Thoracic aorta (tissue), 2 donors: Measurements from ENCODE around the gene TMEM86A. TPM values are rescaled to one million over a fixed set of nuclear protein-coding genes. Genes with fewer than 3 reads are reported as not detected.
"Not testable (repeated sequence)": the region's sequence is repeated elsewhere in the genome, so short reads cannot be mapped to it uniquely, and the experiment has no call there.

ENCODE experiments used
- ATAC-seq: fragments of 150-250 bp; one replicate; pipeline ENCODE4 v1.8.0; 2017; ENCODE audit warnings: low read depth; ENCODE audit not compliant: insufficient number of reproducible peaks, low FRiP score
- DNase-seq: peaks from one replicate; pipeline ENCODE4 v3.0.0-alpha.2; 2020; ENCODE audit warnings: low spot score
- H3K27ac ChIP-seq, 2 donors: fragments of 200-600 bp; sonication (generic); 1 replicate in 1 of 2; 2 replicates in 1 of 2; pipeline ENCODE4 v1.5.1; 2016; ENCODE audit warnings: mild to moderate bottlenecking in 2 of 2, moderate library complexity in 2 of 2
- H3K27me3 ChIP-seq: fragments of 200-600 bp; sonication (generic); replicated peaks from 2 replicates; pipeline ENCODE4 v1.6.0; 2016; ENCODE audit warnings: mild to moderate bottlenecking; ENCODE audit not compliant: insufficient read depth
- H3K36me3 ChIP-seq: fragments of 200-600 bp; sonication (generic); one replicate; pipeline ENCODE4 v1.5.1; 2016
- H3K4me1 ChIP-seq, 2 donors: fragments of 200-600 bp; sonication (generic); 1 replicate in 1 of 2; 2 replicates in 1 of 2; pipeline versions ENCODE4 v1.5.1 to v1.6.0; 2016; ENCODE audit warnings: low read depth in 2 of 2, mild to moderate bottlenecking in 1 of 2; ENCODE audit not compliant: control insufficient read depth in 1 of 2
- H3K4me3 ChIP-seq: fragments of 200-600 bp; sonication (generic); 2 replicates; pipeline ENCODE4 v1.5.1; 2016; ENCODE audit warnings: mild to moderate bottlenecking
- H3K9me3 ChIP-seq: fragments of 200-600 bp; sonication (generic); 2 replicates; pipeline ENCODE4 v1.5.1; 2016
- total RNA-seq, 2 donors: library from RNA; depleted of rRNA; stranded (reverse); fragments of >200 nt; gene quantifications; one replicate each; pipeline versions ENCODE4 v1.1.0 to v1.2.3, GENCODE V29; 2016
- TF ChIP-seq, protein P1 (sequence below): fragments of 200-600 bp; sonication (generic); IDR thresholded peaks from one replicate; pipeline ENCODE4 v1.5.1; 2019; ENCODE audit warnings: antibody characterized with exemption

Gene TMEM86A, protein sequence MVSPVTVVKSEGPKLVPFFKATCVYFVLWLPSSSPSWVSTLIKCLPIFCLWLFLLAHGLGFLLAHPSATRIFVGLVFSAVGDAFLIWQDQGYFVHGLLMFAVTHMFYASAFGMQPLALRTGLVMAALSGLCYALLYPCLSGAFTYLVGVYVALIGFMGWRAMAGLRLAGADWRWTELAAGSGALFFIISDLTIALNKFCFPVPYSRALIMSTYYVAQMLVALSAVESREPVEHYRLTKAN
- total RNA-seq: 1 to 10 TPM; 5.3 to 8.3 TPM

DNA sequence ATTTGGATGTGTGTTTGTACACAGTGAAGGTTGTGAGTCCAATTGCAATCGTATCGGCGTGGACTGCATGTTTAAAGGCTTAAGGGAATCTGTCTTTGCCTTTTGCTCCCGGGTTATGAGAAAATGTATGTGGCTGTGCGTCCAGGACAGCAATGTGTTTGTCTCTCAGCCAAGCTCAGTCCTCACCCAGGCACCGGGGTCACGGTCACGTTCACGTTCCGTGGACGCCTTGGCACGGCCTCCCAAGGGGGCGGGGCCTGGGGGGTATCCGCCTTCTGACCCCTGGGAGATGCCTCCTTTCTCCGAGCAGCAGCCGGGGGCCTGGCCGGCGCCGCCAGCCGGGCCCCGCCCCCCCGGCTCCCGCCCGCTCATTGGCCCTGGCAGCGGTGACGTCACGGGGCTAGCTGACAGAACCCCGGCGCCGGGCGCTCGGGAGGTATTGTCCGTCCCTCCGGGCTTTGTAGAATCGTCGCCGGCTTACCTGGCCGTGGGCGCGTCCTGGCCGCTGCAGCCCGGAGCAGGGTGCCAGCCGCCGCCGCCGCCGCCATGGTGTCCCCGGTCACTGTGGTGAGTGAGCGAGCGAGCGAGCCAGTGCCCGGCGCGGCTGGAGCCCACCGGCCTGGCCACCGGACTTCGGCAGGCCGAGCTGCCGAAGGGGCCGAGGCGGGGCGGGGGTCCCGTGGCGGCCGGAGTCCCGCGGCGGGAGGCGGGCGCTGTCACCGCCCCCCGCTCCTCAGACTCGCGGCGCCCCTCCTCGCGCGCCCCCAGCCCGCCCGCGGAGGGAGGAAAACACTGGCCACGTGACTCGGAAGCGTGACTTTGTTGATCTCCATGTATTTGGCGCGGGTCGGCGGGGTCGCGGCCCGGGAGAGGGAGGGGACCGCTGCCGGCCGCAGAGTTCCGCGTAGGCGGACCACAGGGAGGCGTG lies at the start of gene TMEM86A:
Gene TMEM86A (plus strand): TSS at position 439 of the 928 bp plus-strand sequence. CDS start 108 bp downstream, at position 547.
- ATAC-seq: peak; percentile 83
- TF ChIP-seq, protein P1, sequence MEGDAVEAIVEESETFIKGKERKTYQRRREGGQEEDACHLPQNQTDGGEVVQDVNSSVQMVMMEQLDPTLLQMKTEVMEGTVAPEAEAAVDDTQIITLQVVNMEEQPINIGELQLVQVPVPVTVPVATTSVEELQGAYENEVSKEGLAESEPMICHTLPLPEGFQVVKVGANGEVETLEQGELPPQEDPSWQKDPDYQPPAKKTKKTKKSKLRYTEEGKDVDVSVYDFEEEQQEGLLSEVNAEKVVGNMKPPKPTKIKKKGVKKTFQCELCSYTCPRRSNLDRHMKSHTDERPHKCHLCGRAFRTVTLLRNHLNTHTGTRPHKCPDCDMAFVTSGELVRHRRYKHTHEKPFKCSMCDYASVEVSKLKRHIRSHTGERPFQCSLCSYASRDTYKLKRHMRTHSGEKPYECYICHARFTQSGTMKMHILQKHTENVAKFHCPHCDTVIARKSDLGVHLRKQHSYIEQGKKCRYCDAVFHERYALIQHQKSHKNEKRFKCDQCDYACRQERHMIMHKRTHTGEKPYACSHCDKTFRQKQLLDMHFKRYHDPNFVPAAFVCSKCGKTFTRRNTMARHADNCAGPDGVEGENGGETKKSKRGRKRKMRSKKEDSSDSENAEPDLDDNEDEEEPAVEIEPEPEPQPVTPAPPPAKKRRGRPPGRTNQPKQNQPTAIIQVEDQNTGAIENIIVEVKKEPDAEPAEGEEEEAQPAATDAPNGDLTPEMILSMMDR: no peak

DNA sequence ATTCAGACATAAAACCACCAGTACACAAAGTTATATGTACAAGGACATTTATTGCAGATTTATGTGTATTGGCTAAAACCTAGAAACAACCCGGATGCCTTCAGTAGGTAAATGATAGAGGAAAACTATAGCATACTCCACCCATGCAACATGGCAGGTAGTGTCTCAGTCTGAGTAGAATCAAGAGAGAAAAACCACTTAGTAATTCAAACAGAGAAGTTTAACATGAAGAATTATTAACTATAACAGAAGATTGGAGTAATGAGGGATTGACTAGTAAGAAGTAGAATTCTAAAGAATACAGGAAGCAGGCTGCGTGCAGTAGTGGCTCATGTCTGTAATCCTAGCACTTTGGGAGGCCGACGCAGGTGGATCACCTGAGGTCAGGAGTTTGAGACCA lies 48.2 kb upstream of the TMEM86A start:
- DNase-seq (no peak), ATAC-seq (no peak)
- TF ChIP-seq, protein P1: no peak
- H3K27ac ChIP-seq: no peak overlapping the region
- no peaks in the 10 kb centered on the region for H3K4me1 ChIP-seq
- no peaks in the 10 kb centered on the region for H3K9me3 ChIP-seq
- H3K27me3 ChIP-seq: no peaks in the 10 kb centered on the region
- H3K36me3 ChIP-seq: no peaks in the 10 kb centered on the region
- H3K4me3 ChIP-seq: no peak overlapping the region

More for the DNA sequence above, at the start of gene TMEM86A:
- H3K4me3 ChIP-seq: peak within 1 kb of the TSS; percentile 88
- H3K9me3 ChIP-seq: no peaks in the 10 kb centered on the region
- no peaks in the 10 kb centered on the region for H3K36me3 ChIP-seq
- H3K4me1 ChIP-seq: peaks cover 8 to 11% of the 10 kb centered on the region in 2 donors
- peak; percentile 74 for DNase-seq
- no peaks in the 10 kb centered on the region for H3K27me3 ChIP-seq
- peak within 1 kb of the TSS; percentile 31 to 74 for H3K27ac ChIP-seq

DNA sequence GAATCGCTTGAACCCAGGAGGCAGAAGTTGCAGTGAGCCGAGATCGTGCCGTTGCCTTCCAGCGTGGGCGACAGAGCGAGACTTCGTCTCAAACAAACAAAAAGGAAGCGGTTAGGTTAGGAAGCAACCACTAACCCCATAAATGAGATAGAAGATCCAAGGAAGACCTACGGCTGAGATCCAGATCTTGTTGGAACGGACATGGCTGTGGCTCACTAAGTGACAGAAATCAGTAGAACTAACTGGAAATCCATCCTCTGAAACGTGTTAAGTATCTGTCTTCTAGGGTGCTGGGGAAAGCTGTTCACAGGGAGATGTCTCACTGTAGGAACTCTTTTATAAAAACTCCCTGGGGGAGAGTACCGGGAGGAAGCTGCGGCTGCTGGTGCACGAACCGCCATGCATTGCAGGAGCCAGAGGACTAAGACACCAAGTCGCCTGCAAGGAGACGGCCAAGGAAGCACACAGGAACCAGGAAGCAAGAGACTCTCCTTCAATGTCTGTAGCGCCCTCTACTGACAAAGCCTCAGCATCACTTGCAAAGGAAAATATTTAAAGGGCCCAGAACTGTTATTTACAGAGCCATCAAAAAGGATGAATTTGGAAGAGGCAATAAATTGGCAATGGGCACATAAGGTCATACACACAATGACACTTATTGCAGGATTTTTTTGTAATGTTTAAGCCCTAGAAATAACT lies 47.6 kb upstream of the TMEM86A start:
- Histone ChIP-seq H3K4me3 (no peak overlapping the region), H3K4me1 (no peaks in the 10 kb centered on the region), H3K27ac (no peak overlapping the region), H3K9me3 (no peaks in the 10 kb centered on the region), H3K36me3 (no peaks in the 10 kb centered on the region), H3K27me3 (no peaks in the 10 kb centered on the region)
- ATAC-seq (no peak), DNase-seq (no peak)
- TF ChIP-seq, protein P1: peak; percentile 37

DNA sequence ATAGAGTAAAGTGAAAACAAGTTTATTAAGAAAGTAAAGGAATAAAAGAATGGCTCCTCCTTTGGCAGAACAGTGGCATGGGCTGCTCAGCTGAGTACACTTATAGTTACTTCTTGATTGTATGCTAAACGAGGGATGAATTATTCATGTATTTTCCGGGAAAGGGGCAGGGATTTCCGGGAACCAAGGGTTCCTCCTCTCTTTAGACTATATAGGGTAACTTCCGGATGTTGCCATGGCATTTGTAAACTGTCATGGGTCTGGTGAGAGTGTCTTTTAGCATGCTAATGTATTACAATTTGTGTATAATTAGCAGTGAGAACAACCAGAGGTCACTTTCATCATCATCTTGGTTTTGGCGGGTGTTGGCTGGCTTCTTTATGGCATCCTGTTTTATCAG lies 40.9 kb upstream of the TMEM86A start:
- Histone ChIP-seq H3K4me1 (no peaks in the 10 kb centered on the region), H3K36me3 (no peaks in the 10 kb centered on the region), H3K9me3 (no peaks in the 10 kb centered on the region), H3K27me3 (no peaks in the 10 kb centered on the region), H3K4me3 (no peak overlapping the region), H3K27ac (no peak overlapping the region)
- DNase-seq (no peak), ATAC-seq (no peak)
- TF ChIP-seq, protein P1: no peak

DNA sequence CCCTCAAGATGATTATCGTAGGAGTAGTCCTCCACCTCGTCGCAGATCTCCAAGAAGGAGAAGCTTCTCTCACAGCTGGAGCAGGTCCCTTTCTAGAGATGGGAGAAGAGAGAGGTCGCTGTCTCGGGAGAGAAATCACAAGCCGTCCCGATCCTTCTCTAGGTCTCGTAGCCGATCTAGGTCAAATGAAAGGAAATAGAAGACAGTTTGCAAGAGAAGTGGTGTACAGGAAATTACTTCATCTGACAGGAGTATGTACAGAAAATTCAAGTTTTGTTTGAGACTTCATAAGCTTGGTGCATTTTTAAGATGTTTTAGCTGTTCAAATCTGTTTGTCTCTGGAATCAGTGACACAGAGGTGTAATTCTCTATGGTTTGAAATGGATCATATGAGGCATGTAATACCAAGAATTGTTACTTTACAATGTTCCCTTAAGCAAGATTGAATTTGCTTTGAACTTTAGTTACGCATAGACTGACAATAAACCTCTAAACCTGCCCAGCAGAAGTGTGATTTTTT lies 33.2 kb upstream of the TMEM86A start:
- not testable (repeated sequence) for H3K27me3 ChIP-seq, H3K27ac ChIP-seq, H3K36me3 ChIP-seq, H3K4me1 ChIP-seq, H3K9me3 ChIP-seq, ATAC-seq, DNase-seq, H3K4me3 ChIP-seq
